ENCODE data around the gene TRIM8. TPM values are rescaled to one million over a fixed set of nuclear protein-coding genes. Genes with fewer than 3 reads are reported as not detected.
A peak's percentile ranks its signal among the peaks of the same experiment; 100 is the strongest.

TRIM8 gene
- total and polyA plus RNA-seq, 2 of the 4 experiments (the other 2 are of a cell fraction), result 25.5 to 126 TPM

GRCh38 chr10:102704915-102705314, 60.6 kb downstream of the TRIM8 start:
- ChIA-PET POLR2A (ENCODE audit: unreplicated experiment) (no interaction called here), CTCF (no interaction called here)
- Histone ChIP-seq H3K18ac (ENCODE audit: low read depth, low read length) (peak overlapping the region; percentile 76; the same call in 1 of the 2 replicates), H2AK9ac (replicated peaks; ENCODE audit: low read depth, low read length, poor library complexity) (peak overlapping the region; percentile 91), H3K9me3 (ENCODE audit: control insufficient read depth, insufficient read depth, low read length) (no peaks in the 10 kb centered on the region), H2BK20ac (ENCODE audit: low read depth, low read length) (peak overlapping the region; percentile 84; the same call in 1 of the 2 replicates), H3K27me3 (ENCODE audit: control insufficient read depth, insufficient read depth, low read length) (no peaks in the 10 kb centered on the region), H4K20me1 (ENCODE audit: insufficient read depth, low read length) (peaks cover under 1% of the 10 kb centered on the region; the same call in 1 of the 2 replicates), H3K79me1 (ENCODE audit: low read depth in 1 of 2, low read length in 2 of 2) (peaks cover 14 to 36% of the 10 kb centered on the region in 2 experiments; a peak in 3 of 4 replicates), H3K9ac (ENCODE audit: low read depth, low read length) (no peak overlapping the region; the same call in 1 of the 2 replicates), H4K91ac (ENCODE audit: insufficient read depth, low read depth, low read length) (peak overlapping the region; percentile 68), H3K9me1 (ENCODE audit: insufficient read depth, low read length) (peaks cover 7% of the 10 kb centered on the region), H3K23ac (ENCODE audit: low read depth, low read length) (peak overlapping the region; percentile 95), H2BK5ac (ENCODE audit: low read depth, low read length, poor library complexity, severe bottlenecking) (peak overlapping the region; percentile 83), H2BK15ac (ENCODE audit: low read depth, low read length) (peak overlapping the region; percentile 80; the same call in 2 of the 3 replicates), H3K14ac (replicated peaks; ENCODE audit: low read depth, low read length) (peak overlapping the region; percentile 87), H3K4me3 (ENCODE audit: insufficient read depth, low read depth, low read length) (no peak overlapping the region), H3K56ac (ENCODE audit: extremely low read depth, insufficient read depth, low read length) (no peak overlapping the region; the same call in 1 of the 2 replicates), H2BK120ac (ENCODE audit: low read depth, low read length) (peak overlapping the region; percentile 81), H2AFZ (replicated peaks; ENCODE audit: low read length, poor library complexity) (peak overlapping the region; percentile 75), H3K27ac (ENCODE audit: insufficient read depth, low read length) (no peak overlapping the region; the same call in 1 of the 2 replicates), H3K4me1 (ENCODE audit: control insufficient read depth, insufficient read depth, low read length) (peaks cover 9% of the 10 kb centered on the region), H2AK5ac (ENCODE audit: low read depth, low read length) (peak overlapping the region; percentile 99), H4K5ac (ENCODE audit: low read depth, low read length) (no peak overlapping the region; the same call in 1 of the 2 replicates), H4K8ac (ENCODE audit: low read depth in 2 of 2, low read length in 2 of 2) (peak overlapping the region; percentile 18 to 81; a peak in 2 of 4 replicates), H3K36me3 (ENCODE audit: control insufficient read depth, insufficient read depth, low read length) (0 out of 2 replicates have a peak, but pooled peaks cover 1% of the 10 kb centered on the region), H3K4ac (ENCODE audit: low read depth, low read length) (peak overlapping the region; percentile 89), H3K4me2 (ENCODE audit: low read depth, low read length) (peak overlapping the region; percentile 66; the same call in 1 of the 2 replicates)
- in situ Hi-C loops (cut with MboI; ENCODE audit: low sequenced_read_pairs) (no loop called here), intact Hi-C loops (cut with micrococcal nuclease) (no loop called here), dilution Hi-C loops (cut with HindIII; ENCODE audit: low sequenced_read_pairs, unreplicated experiment) (no loop called here)
- WGBS, 2 experiments (ENCODE audit: extremely low coverage in 2 of 2, insufficient read length in 1 of 2), result 0% methylated on average over 1 of the region's 6 CpGs; no CpG with 5 or more reads in 1 of the 2 experiments
- no peak for TF ChIP-seq SMC3 (IDR thresholded peaks at IDR 0.05; ENCODE audit: low read depth, low read length)
- TF ChIP-seq ELK1 (IDR thresholded peaks at IDR 0.05; ENCODE audit: borderline replicate concordance, low read depth, low read length), result no peak
- TF ChIP-seq MXI1 (IDR thresholded peaks at IDR 0.05; ENCODE audit: borderline replicate concordance, low read depth, low read length), result no peak
- TF ChIP-seq NFE2L2 (IDR thresholded peaks at IDR 0.05; ENCODE audit: low read depth, low read length), result no peak
- no peak for TF ChIP-seq MAZ (IDR thresholded peaks at IDR 0.05; ENCODE audit: borderline replicate concordance, low read depth, low read length)
- TF ChIP-seq USF2 (IDR thresholded peaks at IDR 0.05; ENCODE audit: low read depth, low read length), result no peak
- TF ChIP-seq POLR2A (IDR thresholded peaks at IDR 0.05; ENCODE audit: low read depth, low read length), result no peak
- TF ChIP-seq RCOR1 (IDR thresholded peaks at IDR 0.05; ENCODE audit: insufficient replicate concordance, low read length), result no peak
- TF ChIP-seq RAD21 (IDR thresholded peaks at IDR 0.05; ENCODE audit: low read length), result no peak
- TF ChIP-seq RFX5 (IDR thresholded peaks at IDR 0.05; ENCODE audit: low read depth, low read length), result no peak
- TF ChIP-seq CTCF (conservative IDR thresholded peaks at IDR 0.05; ENCODE audit: low read depth, low read length), result no peak
- no peak for TF ChIP-seq FOS (IDR thresholded peaks at IDR 0.05; ENCODE audit: low read depth, low read length)
- no peak for TF ChIP-seq MAFK (IDR thresholded peaks at IDR 0.05; ENCODE audit: low read depth, low read length)
- no peak for TF ChIP-seq CEBPB (IDR thresholded peaks at IDR 0.05; ENCODE audit: low read depth, low read length)
- BruUV-seq (replicated peaks), result no TSS peak
- DNase-seq (peak; percentile 76), ATAC-seq (ENCODE audit: low read depth) (peak; percentile 50)
